IPS DF 4.7 (cell line): ENCODE measurements around the gene NMRK1.

ENCODE experiments used
- DNase-seq: peaks from one replicate; pipeline ENCODE4 v3.0.0-alpha.2; 2013; ENCODE audit warnings: low spot score; ENCODE audit errors: extremely low read depth

Gene NMRK1

DNA sequence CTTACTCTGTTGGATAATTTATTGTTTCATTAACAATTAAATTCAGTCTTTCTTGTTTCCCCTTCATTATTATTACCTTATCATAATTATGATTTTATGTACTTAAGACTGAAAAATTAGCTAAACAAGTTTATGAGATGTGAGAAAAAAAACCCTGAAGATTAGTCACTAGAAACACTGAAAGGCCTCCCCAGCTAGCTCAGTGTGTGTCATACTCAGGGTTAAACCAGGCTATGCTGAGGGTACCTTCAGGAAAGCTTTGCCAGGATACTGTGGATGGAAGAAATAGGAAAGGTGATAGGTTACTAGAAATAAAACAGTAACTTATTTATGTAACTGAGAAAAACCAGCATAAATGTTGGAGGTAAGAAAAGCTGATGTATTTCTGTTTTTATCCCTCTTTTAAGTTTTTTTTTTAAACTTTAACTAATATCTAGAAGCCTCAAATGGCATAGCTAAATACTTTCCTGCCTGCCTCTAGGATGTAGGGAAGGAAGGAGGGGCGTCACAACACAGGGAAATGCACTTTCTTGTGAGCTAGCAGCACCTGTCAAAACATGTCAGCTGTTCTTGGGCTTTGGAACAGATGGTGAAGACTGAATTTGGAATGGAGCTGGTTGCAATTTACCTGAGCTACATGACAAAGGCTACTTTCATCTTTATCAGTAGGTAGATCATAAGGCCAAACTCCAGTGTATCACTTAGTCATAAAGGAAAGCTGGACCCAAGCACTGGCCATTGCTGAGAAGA, 24.2 kb downstream of the NMRK1 start:
- DNase-seq = no peak

DNA sequence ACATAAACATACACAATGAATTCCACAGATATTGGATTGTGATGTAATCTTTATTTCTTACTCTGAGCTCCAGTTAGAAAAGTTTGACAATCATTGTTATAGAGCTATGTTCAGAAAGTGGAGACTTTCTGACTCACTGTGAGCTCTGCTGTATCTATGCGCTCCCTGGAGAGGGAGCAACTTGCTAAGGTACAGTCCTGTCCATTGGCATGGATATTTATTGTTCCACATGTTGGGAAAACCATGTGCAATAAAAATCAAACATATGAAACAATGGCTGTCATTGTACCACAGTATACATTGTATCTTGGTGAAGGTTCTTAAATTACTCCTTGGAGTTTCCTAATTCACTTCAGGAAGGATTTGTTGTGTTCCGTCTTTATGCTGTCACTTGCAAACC, 26.8 kb downstream of the NMRK1 start:
- DNase-seq = no peak

DNA sequence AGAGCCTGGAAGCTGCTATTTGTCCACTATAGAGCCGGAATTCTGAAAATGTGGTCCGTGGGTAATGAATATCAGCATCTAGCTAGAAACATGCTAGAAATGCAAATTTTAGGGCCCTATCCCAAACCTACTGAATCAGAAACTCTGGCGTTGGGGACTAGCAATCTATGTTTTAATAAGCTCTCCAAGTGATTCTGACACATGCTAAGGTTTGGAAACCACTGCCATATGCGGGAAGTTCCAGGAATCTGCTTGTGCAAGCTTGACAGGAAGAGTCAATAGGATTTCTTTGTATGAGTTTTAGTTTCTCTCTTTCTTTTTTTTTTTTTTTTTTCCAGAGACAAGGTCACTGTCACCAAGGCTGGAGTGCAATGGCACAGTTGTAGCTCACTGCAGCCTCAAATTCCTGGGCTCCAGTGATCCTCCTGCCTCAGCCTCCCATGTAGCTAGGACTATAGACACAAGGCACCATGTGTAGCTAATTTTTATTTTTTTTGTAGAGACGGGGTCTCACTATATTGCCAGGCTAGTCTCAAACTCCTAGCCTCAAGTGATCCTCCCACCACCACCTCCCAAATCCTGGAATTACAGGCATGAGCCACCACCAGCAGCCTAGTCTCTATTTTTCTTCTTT, 33.5 kb downstream of the NMRK1 start:
- no peak for DNase-seq

DNA sequence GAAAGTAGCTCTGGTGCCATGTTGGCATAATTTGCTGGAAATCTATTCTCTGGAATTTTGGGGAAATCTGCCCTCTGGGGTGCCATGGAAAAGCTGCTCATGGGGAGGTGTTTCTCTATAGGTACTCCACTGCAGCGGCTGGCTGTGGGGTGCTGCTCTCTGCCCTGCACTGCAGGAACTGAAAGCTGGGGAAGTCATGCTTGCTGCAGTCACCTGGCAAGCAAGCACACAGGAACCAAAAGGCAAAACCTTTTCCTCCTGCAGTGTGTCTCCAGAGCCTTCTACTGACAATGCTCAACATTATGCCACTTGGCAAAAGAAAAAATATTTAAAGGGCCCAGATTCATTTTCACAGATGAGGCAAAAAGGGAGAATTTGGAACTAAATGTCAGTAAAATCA, 34.1 kb downstream of the NMRK1 start:
- no peak for DNase-seq

DNA sequence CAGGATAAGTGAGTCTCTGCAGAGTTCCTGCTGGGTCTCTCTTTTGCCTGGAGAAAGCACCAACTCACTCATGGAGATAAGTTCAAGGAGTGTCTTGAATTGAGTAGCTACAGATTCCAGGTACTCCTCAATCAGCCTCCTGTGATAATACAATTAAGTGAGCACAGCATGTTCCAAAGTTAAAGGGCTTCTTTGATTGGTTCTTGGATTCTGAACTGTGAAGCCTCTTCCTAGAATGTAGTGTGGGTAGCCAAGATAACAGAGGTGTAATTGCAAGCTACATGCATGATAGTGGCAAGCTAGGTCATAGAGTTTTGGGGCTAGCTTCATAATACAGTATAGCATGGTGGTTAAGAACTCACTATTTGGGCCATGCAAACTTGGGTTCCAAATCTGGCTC, 36.7 kb downstream of the NMRK1 start:
- DNase-seq = no peak

DNA sequence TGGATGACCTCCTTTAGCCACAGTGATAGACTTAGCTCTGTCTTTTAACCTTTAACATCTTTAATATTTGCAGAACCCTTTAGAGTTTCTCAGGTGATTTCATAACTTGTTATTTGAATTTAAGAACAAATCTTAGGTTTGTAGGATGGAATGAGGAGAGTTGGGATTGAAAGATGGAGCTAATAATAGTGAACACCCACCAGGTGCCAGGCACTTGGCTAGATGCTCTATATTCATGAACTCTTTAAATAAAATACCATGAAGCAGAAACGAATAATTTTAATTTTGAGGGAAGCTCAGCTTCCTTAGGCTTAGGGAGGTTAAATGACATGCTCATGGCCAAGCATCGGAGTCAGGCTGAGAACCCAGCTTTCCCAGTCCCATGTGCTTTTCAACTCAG, 40.4 kb downstream of the NMRK1 start:
- DNase-seq = no peak

DNA sequence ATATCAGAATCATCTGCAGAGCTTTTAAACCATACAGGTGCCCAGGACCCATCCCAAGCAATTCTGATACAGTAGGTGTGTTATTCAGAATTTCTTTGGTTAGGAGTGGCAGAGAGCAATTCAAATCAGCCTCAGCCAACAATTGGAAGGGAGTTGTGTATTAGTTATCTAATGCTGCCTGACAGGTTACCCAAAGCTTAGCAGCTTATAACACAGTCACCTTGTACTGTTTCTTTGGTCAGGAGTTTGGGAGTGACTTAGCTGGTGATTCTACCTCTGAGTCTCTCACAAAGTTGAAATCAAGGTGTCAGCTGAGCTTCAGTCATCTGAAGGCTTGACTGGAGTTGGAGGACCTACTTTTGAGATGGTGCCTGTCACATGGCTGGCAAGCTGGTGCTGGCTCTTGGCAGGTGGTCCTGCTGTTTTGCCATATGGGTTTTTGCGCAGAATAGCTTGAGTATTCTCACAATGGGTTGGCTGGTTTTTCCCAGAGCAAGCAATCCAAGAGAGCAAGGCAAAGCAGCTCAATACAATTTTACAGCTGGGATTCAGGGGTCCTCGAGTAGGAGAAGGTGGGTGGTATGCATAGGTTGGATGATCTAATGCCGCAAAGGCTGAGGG, 41.1 kb downstream of the NMRK1 start:
- DNase-seq = no peak

DNA sequence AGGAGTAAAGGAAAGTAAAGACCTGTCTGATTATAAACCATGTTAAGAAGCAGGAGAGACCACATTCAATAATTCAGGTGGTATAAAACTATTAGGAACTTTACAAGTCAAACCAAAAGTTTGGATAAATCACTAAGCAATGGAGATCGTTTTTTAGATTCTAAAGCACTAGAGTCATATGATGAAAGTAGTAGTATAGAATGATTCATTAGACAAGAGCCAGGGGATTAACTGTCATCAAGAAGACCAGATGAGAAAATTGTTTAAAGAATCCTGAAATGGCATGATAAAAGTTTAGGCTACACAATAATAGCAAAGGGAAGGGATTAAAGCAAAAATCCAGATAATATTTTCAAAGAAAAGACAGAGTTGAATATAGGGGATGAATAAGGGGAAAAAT, 46.9 kb downstream of the NMRK1 start:
- no peak for DNase-seq

DNA sequence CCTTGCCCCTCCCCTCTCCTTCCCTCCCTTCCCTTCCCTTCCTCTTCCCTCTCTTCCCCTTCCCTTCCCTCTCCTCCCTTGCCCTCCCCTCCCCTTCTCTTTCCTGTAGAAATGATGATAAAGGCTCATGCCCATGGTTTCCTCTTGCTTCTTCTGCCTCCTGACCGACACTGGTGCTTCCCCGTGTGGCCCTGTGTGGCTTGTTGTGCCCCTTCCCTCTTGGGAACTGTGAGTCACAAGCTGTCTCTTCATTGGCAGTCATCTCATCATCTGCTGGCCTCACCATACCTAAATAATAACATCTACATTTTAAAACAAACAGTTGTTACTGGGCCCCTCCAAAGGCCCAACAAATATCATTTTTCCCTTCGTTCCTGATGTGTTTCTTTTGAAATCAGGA, 48.2 kb downstream of the NMRK1 start:
- DNase-seq = no peak

DNA sequence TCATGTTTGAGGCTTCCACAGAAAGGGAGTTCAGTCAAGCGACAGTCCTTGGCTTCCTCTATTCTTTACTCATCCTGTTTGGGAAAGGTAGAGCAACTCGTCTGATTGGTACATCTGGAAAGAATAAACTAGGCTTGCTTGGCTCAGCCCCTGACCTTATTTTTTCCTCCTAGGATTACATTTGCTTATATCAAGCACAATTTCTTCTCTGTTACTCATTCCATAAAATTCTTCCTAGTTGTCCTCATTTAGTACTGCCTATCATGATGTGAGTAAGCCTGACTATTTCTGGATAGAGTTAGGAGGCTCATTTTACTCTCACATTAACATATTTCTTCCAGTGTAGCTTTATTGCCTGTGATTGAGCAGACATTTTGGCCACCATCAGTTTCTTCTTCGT, 48.9 kb downstream of the NMRK1 start:
- no peak for DNase-seq

DNA sequence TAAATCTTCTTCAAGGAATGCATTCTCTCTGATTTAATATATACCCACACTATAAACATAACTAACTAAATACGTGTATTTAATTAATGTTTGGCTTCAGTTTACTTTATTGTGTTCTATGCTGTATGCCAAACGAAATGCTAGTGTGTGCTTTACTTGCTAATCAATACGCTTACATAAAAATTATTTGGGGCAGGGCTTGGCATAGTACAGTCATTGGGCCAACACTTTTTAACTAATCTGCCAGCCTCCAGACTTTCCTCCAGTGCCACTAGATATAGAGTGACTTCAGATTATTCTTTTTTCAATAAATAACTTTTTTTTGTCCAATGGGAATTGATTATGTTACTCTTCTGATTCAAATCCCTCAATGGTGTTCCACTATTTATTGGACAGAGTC, 51.2 kb downstream of the NMRK1 start:
- DNase-seq = no peak

DNA sequence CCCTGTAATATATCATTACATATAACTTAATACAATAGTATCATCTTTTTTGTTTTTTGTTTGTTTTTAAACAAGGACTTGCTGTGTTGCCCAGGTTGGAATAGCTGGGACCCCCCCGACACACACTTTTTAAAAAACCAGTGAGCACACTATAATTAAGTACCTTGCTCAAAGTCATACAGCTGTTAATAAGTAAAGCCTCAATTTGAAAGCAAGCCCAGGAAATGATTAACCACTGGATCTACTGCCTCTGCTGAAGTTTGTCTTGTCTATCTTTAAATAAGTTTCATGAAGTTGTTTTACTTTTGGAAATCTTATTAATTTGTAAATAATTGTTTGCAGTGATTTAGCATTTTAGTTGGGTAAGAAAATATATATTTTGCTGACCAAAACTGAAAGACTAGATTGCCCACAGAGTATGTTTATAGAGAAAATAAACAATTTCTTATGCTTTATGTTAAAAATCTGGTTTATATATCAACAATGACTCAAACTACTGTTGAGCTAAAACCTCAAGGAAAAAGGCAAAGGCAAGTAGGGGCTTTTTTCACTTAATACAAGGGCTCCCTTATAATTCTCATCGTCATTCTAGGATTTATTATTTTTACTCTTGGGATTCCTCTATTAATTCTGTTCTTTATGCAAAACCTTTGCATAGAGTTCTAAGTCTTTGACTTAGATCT, 54.0 kb downstream of the NMRK1 start:
- DNase-seq = no peak

DNA sequence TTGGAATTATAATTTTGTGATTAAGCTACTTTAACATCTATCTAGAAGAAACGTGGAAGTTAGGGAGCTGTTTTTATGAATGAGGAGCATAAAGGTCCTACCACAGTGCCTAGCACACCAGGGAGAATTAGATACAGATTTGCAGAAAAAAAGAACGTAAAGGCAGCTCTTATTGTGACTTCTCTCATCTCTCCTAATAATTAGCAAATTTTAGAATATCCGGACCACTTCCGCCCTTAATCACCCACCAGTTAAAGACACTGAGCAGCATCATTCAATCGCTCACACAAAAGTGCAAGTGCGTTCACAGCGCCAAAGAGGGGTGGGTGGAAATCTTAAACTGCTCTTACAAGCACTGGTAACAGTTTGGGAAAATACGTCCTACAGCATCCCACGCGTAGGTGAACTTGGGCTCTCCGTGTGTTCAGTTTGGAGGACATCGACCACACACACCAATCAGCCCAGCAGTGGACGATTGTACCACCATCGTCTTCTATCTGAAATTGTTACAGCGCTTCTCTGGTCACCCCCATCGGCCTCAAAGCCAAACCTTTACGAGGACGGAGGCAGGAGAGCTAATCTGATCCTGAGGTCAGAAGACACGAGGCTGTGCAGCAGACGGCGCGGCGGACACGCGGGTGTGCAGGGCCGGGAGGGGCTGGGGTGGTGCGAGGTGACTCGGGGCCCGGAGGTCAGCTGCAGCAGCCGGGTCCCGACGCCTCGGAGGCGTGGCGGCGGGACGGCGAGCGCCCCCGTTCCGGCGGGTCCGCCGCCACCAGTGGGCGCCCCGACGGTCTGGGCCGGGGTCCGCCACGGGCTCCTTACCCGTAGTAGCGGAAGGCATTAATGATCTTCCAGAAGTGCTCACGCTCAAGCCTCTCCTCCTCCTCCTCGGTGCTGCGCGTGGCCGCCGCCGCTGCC, 60.5 kb downstream of the NMRK1 start:
- no peak for DNase-seq

DNA sequence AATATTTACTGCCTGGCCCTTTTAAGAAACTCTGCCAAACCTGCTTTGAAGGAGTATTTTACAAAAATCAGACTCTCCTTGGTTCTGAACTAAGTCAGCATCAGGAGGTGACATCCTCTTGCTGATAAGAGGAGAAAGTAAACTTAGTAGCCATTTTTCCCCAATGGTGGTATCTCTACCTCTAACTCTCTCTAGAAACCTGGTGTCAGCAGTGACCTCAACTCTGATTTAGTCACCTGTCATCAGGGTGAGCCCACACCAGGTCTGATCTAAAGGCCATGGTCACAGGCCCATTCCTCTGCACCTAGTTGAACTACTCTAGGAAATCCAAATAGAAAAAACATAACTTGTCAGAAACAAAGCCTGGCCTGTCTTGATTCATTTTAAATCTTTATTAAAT, 64.1 kb downstream of the NMRK1 start:
- no peak for DNase-seq

DNA sequence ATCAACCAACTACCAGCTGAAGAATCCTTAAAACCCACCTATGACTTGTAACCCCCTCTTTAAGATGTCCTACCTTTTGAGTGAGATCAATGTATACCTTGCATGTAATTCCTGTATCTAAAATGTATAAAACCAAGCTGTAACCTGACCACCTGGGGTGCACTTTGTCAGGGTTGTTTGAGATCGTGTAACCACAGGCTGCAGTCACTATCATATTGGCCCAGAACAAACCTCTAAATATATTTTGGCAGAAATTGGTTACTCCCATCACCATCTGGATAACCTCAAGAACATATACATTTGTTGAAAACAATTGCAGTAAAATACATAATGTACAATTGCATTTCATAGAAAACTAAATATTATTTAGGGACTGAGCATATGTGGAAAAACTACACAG, 68.3 kb downstream of the NMRK1 start:
- no peak for DNase-seq

DNA sequence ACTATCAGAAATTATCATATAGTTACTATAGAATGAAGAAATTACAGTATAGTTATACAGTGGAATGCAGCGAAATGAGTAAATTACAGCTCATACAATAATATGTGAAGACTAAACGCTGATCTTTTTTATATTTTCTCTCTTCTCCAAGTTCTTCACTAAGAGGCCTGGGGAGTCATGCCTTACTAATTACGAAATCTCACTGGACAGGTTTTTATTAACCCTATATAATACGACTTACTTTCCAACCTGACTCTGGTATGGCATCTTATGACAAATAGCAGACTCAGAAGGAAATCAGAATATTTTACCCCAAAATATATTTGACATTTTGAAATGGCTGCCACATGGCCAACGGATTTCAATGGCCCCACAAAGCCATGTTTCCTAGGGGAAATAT, 68.9 kb downstream of the NMRK1 start:
- no peak for DNase-seq

DNA sequence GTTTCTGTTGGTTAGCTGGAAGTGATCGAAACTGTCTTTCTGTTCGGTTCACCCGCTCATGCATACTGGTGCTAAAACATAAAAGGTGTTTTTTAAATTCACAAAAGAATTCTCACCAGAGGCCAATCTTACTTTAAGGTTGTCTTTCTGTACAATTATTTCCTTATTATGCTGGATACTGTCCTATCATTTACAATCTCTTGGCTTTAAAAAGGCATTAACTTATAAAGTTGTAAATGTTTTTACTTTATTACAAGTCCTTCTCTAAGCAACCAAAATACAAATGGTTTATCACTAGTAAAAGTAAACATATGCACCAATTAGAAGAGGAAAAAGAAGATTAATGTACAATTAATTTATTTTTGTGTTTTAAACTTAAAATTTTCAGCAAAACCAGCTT, 70.6 kb downstream of the NMRK1 start:
- no peak for DNase-seq

DNA sequence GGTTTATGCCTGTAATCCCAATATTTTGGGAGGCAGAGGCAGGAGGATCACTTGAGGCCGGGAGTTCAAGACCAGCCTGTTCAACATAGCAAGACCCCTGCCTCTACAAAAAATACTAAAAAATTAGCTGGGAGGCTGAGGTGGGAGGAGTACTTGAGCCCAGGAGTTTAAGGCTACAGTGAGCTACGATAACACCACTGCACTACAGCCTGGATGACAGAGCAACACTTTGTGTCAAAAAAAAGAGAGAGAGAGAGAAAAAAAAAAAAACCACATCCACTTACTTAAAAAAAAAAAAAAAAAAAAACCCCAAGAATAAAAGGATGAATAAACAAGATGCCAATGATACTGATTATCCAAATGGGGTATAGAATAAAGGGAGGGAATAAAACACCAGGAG, 74.2 kb downstream of the NMRK1 start:
- no peak for DNase-seq
